Natural killer cell (primary cell): ENCODE measurements around the gene FANCI. TPM values are rescaled to one million over a fixed set of nuclear protein-coding genes. Genes with fewer than 3 reads are reported as not detected.
A peak's percentile ranks its signal among the peaks of the same experiment; 100 is the strongest.

Source experiments
- ATAC-seq, 3 donors: fragments of 150-1000 bp in 2 of 3; fragments of 200-7000 bp in 1 of 3; cut with Tn5 transposase; 1 replicate in 1 of 3; 2 replicates in 2 of 3; pipeline ENCODE4 v1.10.0; 2021; ENCODE audit warnings: mild to moderate bottlenecking in 2 of 3, moderate library complexity in 2 of 3
- DNase-seq, 2 donors: peaks; one replicate each; pipeline versions ENCODE4 v3.0.0 to v3.0.0-alpha.2; 2013 to 2021; ENCODE audit warnings: mixed read lengths in 1 of 2
- H3K27ac ChIP-seq: one replicate; pipeline ENCODE4 v1.5.1; 2013; ENCODE audit warnings: mild to moderate bottlenecking, low read length
- H3K27me3 ChIP-seq: one replicate; pipeline ENCODE4 v1.6.1; 2013; ENCODE audit warnings: low read length; ENCODE audit not compliant: control insufficient read depth, insufficient read depth
- H3K36me3 ChIP-seq: one replicate; pipeline ENCODE4 v1.6.1; 2013; ENCODE audit warnings: low read length; ENCODE audit not compliant: control insufficient read depth, insufficient read depth
- H3K4me1 ChIP-seq: one replicate; pipeline ENCODE4 v1.6.1; 2013; ENCODE audit warnings: low read length; ENCODE audit not compliant: control insufficient read depth, insufficient read depth
- H3K4me3 ChIP-seq: one replicate; pipeline ENCODE4 v1.5.1; 2013; ENCODE audit warnings: low read length
- H3K9me3 ChIP-seq: one replicate; pipeline ENCODE4 v1.6.1; 2013; ENCODE audit warnings: low read length; ENCODE audit not compliant: control insufficient read depth, insufficient read depth
- H3K27ac Mint-ChIP-seq, 2 donors: one replicate each; pipeline ENCODE4 v1.8.0; 2022; ENCODE audit warnings: mild to moderate bottlenecking in 2 of 2, mixed read lengths in 2 of 2, moderate library complexity in 1 of 2
- H3K27me3 Mint-ChIP-seq, 2 donors: one replicate each; pipeline ENCODE4 v1.8.0; 2022; ENCODE audit warnings: low read depth in 2 of 2, mixed read lengths in 2 of 2
- H3K36me3 Mint-ChIP-seq: one replicate; pipeline ENCODE4 v1.8.0; 2022; ENCODE audit warnings: mixed read lengths
- H3K4me1 Mint-ChIP-seq, 2 donors: one replicate each; pipeline ENCODE4 v1.8.0; 2022; ENCODE audit warnings: mixed read lengths in 2 of 2
- H3K4me3 Mint-ChIP-seq: one replicate; pipeline ENCODE4 v1.8.0; 2022; ENCODE audit warnings: mild to moderate bottlenecking, moderate library complexity, mixed read lengths
- H3K9me3 Mint-ChIP-seq, 2 donors: one replicate each; pipeline ENCODE4 v1.8.0; 2022; ENCODE audit warnings: mixed read lengths in 2 of 2
- CTCF ChIP-seq: fragments of 200-600 bp; IDR thresholded peaks from one replicate; pipeline ENCODE4 v1.8.0; 2022; ENCODE audit warnings: antibody characterized with exemption
- WGBS: methylation state at CpG from one replicate; pipeline ENCODE4 v1.1.7; 2013; ENCODE audit warnings: missing lambda C conversion rate; ENCODE audit not compliant: insufficient coverage; 5-methylcytosine and 5-hydroxymethylcytosine counted together
- intact Hi-C: fragments of 100-400 bp; cut with micrococcal nuclease; formaldehyde crosslinking; loops from one replicate; pipeline ENCODE4 v1.14.2; 2022
- total RNA-seq, 4 donors: library from RNA; stranded (reverse); fragments of 120-200 nt in 1 of 4; gene quantifications; one replicate each; pipeline versions ENCODE4 v1.2.3 to v1.2.4, GENCODE V29; 2013 to 2022

FANCI gene
- total RNA-seq, 3 donors from 2014 or later (not counting 1 experiment from before 2014, with no cell fraction given), result 22.3 to 27.9 (median 22.7) TPM

GRCh38 chr15:89198934-89199333 is 44.8 kb upstream of the FANCI start:
- peaks cover 10% of the 10 kb centered on the region for H3K4me1 ChIP-seq
- no peak for TF ChIP-seq CTCF
- Mint-ChIP-seq H3K4me3 (no peak overlapping the region), H3K4me1 (peaks cover 8 to 24% of the 10 kb centered on the region in 2 donors), H3K27ac (no peak overlapping the region), H3K9me3 (no peaks in the 10 kb centered on the region), H3K36me3 (peaks cover 8% of the 10 kb centered on the region), H3K27me3 (no peaks in the 10 kb centered on the region)
- peaks cover 43% of the 10 kb centered on the region for H3K36me3 ChIP-seq
- no peak overlapping the region for H3K27ac ChIP-seq
- intact Hi-C loops, result no loop called here
- no peaks in the 10 kb centered on the region for H3K27me3 ChIP-seq
- ATAC-seq, result no peak
- DNase-seq, result no peak
- WGBS, result 96% methylated on average over 3 of the region's 3 CpGs
- H3K9me3 ChIP-seq, result no peaks in the 10 kb centered on the region
- no peak overlapping the region for H3K4me3 ChIP-seq

- Histone ChIP-seq H3K4me3 (no peak overlapping the region), H3K27ac (no peak overlapping the region), H3K27me3 (no peaks in the 10 kb centered on the region), H3K36me3 (peaks cover 38% of the 10 kb centered on the region), H3K9me3 (no peaks in the 10 kb centered on the region), H3K4me1 (peaks cover 18% of the 10 kb centered on the region)
- TF ChIP-seq CTCF, result no peak
- Mint-ChIP-seq H3K27ac (no peak overlapping the region), H3K4me1 (peaks cover 16 to 32% of the 10 kb centered on the region in 2 donors), H3K9me3 (no peaks in the 10 kb centered on the region), H3K36me3 (peaks cover 8% of the 10 kb centered on the region), H3K27me3 (no peaks in the 10 kb centered on the region), H3K4me3 (no peak overlapping the region)
- no peak for ATAC-seq
- DNase-seq, result no peak
- intact Hi-C loops, result loop anchor here (10.0 kb wide), 1 partner anchor 135 kb away; the partner anchor contains the start of gene POLG
- WGBS, result 87% methylated on average over 4 of the region's 6 CpGs
Observed at GRCh38 chr15:89199746-89200145, 44.0 kb upstream of the FANCI start.

GRCh38 chr15:89200182-89200581 is 43.6 kb upstream of the FANCI start:
- no peaks in the 10 kb centered on the region for H3K9me3 Mint-ChIP-seq
- DNase-seq, result no peak
- no peak overlapping the region for H3K4me3 Mint-ChIP-seq
- Histone ChIP-seq H3K27me3 (no peaks in the 10 kb centered on the region), H3K4me1 (peaks cover 22% of the 10 kb centered on the region), H3K36me3 (peaks cover 33% of the 10 kb centered on the region), H3K4me3 (no peak overlapping the region), H3K9me3 (no peaks in the 10 kb centered on the region), H3K27ac (no peak overlapping the region)
- peaks cover 8% of the 10 kb centered on the region for H3K36me3 Mint-ChIP-seq
- no peak for TF ChIP-seq CTCF
- no peak for ATAC-seq
- no peaks in the 10 kb centered on the region for H3K27me3 Mint-ChIP-seq
- H3K27ac Mint-ChIP-seq, result no peak overlapping the region
- 97% methylated on average over 12 of the region's 12 CpGs for WGBS
- intact Hi-C loops, result loop anchor here (10.0 kb wide), 1 partner anchor 135 kb away; the partner anchor contains the start of gene POLG
- peaks cover 20 to 37% of the 10 kb centered on the region in 2 donors for H3K4me1 Mint-ChIP-seq

- Histone ChIP-seq H3K27me3 (no peaks in the 10 kb centered on the region), H3K9me3 (no peaks in the 10 kb centered on the region), H3K4me1 (peaks cover 36% of the 10 kb centered on the region), H3K27ac (no peak overlapping the region), H3K36me3 (peaks cover 24% of the 10 kb centered on the region), H3K4me3 (no peak overlapping the region)
- H3K4me3 Mint-ChIP-seq, result no peak overlapping the region
- peak overlapping the region in 1 of 2 donors; percentile 65 for H3K27ac Mint-ChIP-seq
- no peak for DNase-seq
- no peaks in the 10 kb centered on the region for H3K27me3 Mint-ChIP-seq
- no peaks in the 10 kb centered on the region for H3K36me3 Mint-ChIP-seq
- no peak for TF ChIP-seq CTCF
- intact Hi-C loops, result loop anchor here (10.0 kb wide), 1 partner anchor 133 kb away; the partner anchor contains the start of gene POLG
- H3K4me1 Mint-ChIP-seq, result peaks cover 21 to 44% of the 10 kb centered on the region in 2 donors
- ATAC-seq, result no peak
- no peaks in the 10 kb centered on the region for H3K9me3 Mint-ChIP-seq
- WGBS, result 96% methylated on average over 18 of the region's 20 CpGs
Observed at GRCh38 chr15:89201465-89202005, 42.2 kb upstream of the FANCI start.
